Activated T-cell treated with anti-CD3 and anti-CD28 coated beads for 48 hours (primary cell): ENCODE measurements around the gene PIM3.
A peak's percentile ranks its signal among the peaks of the same experiment; 100 is the strongest.

Experiments used
- DNase-seq: peaks from one replicate; pipeline ENCODE4 v3.0.0-alpha.2; 2020; ENCODE audit warnings: low read depth

Gene PIM3

GRCh38 chr22:49943405-49943765 is 17.2 kb upstream of the PIM3 start:
- no peak for DNase-seq

DNA sequence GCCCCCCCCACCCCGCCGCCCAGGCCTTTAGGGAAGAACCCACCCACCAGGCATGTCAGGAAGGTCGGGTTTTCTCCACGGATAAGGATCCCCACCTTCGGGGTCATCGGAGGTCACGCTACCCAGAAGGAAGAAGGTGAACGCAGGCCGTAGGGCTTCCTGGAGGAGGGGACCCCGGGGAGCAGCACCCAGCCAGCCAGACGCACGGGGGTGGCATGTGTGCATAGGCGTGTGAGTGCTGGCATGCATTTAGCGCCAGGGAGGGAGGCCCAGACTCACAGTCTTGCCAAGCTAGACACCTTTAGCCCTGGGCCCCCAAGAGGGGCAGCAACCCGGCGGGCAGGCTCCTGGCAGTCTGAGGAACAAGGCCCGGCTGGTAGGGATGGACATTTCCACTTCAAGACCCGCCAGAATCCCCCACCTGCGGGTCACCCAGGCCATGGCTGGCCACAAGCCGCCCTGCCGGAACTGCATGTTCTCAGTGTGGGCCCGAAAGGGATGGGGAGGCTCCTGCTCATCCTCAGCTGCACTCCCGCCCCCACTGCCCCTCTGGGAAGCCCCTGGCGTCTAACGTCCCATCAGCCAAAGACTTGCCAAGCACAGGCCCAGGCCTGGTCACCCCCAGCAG is 16.7 kb upstream of the PIM3 start:
- no peak for DNase-seq

GRCh38 chr22:49944399-49944891 is 16.1 kb upstream of the PIM3 start:
- DNase-seq, result no peak

DNA sequence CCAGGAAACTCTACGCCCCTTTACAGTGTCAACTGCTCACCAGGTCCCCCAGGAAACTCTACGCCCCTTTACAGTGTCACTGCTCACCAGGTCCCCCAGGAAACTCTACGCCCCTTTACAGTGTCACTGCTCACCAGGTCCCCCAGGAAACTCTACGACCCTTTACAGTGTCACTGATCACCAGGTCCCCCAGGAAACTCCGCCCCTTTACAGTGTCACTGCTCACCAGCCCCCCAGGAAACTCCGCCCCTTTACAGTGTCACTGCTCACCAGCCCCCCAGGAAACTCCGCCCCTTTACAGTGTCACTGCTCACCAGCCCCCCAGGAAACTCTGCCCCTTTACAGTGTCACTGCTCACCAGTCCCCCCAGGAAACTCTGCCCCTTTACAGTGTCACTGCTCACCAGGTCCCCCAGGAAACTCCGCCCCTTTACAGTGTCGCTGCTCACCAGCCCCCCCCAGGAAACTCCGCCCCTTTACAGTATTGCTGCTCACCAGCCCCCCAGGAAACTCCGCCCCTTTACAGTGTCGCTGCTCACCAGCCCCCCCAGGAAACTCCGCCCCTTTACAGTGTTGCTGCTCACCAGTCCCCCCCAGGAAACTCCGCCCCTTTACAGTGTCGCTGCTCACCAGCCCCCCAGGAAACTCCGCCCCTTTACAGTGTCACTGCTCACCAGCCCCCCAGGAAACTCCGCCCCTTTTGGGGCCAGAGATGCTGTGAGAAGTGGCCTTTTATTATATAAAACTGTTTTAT is 15.4 kb upstream of the PIM3 start:
- peak; percentile 49 for DNase-seq

- DNase-seq, result no peak
These were observed 13.8 kb upstream of the PIM3 start for GRCh38 chr22:49946612-49947295.

DNA sequence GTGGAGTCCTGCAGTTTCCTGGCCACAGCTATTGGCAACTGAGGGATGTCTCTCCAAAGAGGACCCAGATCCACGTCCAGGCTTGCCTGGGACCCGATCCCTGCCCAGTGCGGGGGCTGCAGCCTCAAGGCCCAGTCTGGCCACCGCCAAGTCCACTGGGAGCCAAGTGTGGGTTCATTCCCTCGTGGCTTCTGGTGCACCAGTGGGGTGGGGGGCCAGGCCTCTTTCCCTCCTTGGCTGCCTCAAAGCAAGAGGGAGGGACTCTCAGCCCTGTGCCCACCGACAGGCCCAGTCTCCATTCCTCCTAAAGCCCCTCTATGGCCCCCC is 13.3 kb upstream of the PIM3 start:
- no peak for DNase-seq

GRCh38 chr22:49948116-49948957 is 12.2 kb upstream of the PIM3 start:
- DNase-seq, result no peak

GRCh38 chr22:49948958-49949913 is 11.3 kb upstream of the PIM3 start:
- no peak for DNase-seq

DNA sequence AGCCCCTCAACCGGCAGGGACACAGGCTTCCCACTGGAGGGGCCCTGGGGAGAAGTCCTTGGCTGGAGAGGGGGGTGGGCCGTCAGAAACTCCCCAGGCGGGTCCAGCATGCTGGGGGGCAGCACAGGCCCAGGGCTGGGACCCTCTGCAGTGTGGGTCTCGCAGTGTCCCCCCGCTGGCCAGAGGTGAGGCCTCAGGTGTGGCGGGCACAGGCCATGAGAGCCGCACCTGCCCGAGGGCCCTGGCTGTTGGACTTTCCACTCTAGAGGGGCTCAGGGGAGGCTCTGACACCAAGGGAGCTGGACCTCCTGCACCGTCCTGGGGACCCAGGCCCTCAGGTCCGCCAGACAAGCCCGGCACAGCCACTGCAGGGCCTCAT is 10.7 kb upstream of the PIM3 start:
- DNase-seq, result no peak

GRCh38 chr22:49950396-49950994 is 10.1 kb upstream of the PIM3 start:
- DNase-seq, result no peak

DNA sequence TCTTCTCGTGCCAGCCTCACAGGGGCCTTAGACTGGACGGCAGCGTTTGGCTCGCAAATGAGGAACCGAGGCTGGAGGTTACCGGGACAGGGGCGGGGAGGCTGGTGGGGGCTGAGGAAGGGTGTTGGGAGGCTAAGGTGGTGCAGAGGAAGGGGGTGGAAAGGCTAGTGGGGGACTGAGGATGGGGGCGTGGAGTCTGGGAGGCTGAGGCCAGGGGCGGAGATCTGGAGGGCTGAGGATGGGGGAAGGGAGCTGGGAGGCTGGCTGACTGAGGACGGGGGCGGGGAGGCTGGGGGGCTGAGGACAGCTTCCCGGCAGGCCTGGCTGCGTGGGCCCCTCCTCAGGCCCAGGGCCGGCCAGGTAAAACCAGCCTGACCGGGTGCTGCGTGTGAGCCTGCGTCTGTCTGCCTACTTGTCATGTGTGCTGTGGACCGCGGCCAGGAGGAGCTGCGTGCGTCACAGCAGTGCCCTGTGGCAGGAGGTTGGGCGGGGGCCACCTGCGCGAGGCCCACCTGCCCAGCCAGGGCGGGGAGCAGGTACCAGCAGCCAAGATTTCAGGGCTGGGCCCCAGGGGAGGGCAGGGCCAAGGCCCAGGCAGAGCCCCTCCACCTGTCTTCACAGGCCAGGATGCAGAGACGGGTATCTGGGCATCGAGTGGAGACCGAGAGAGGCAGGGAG is 9.4 kb upstream of the PIM3 start:
- no peak for DNase-seq

DNA sequence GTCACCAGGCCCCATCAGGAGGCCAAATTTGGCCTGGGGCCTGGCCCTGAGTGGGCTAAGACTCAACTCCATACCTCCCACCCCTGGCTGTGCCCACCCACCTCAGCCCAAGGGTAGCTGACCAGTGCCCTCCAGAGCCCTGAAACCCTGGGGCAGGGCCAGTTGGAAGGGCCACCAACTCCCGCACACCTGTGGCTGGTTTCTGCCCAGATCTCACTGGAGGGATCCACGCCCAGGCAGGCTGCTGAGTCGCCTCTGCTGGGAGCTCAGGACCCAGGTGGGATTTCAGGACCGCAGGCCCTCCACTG is 8.9 kb upstream of the PIM3 start:
- DNase-seq, result no peak

GRCh38 chr22:49951986-49952896 is 8.3 kb upstream of the PIM3 start:
- no peak for DNase-seq

DNA sequence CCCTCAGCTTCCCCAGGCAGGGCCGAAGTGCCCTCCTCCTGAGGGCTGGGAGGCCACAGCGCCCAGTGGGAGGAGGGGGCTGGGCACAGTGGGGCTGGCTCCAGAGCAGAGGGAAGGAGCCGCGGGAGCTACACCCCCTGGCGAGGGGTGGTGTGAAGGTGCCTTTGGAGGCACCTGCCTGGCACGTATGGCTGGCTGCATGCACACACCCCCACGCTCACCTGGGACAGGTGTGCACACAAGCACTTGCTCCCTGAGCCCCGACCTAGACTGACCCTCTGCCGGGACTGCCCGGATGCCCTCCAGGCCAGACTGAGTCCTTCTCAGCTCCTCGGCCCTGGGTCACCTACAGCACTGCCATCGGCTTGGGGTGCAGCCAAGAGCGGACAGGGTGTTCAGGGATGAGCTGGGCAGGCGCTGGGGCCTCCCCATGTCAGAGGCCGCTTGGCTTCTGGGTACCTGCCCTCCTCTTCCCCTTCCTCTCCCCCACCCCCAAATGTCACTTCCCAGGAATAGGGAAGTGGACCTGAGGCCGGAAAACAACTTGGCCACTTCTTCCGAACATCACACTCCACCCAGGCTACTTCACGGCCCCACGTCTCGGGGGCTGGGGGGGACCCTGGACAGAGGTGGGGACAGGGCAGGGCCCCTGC is 7.4 kb upstream of the PIM3 start:
- no peak for DNase-seq

- no peak for DNase-seq
These were observed 6.8 kb upstream of the PIM3 start for GRCh38 chr22:49953680-49954344.

- DNase-seq, result no peak
These were observed 6.2 kb upstream of the PIM3 start for GRCh38 chr22:49954354-49954753.

DNA sequence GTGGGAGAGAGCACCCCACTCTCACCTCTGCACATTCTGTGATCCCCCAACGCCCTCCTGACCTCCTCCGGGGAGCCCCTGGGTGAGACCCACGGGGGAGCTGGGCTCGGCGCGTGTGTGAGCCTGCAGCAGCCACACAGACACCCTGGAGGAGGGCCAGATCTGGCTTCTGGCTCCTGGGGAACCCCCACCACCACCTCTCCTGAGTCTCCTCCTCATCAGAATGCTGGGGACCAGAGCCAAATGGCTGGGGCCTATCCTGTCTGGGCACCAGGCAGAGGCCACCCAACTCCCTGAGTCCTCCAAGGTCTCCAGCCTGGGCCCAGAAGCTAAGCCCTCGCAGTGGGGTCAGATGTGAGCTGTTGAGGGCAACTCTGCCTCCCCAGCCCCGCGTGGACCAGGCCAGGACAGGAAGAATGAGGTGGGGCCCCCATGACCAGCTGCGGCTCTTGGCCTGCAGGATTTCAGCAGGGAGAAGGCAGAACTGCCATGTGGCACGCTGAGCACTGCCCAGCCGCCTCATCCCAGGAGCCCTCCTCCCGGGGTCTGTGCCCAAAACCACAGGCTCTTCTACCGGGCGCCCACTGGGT is 5.5 kb upstream of the PIM3 start:
- DNase-seq, result no peak
